Adrenal gland (tissue), 12 donors: ENCODE data around the gene MBLAC2. TPM values are rescaled to one million over a fixed set of nuclear protein-coding genes. Genes with fewer than 3 reads are reported as not detected.

Experiments used
- DNase-seq, 7 donors: peaks; one replicate each; pipeline ENCODE4 v3.0.0-alpha.2; 2019 to 2020
- H3K27ac ChIP-seq, 5 donors: fragments of 200-600 bp; sonication (generic) in 4 of 5; 1 replicate in 3 of 5; 2 replicates in 2 of 5; pipeline versions ENCODE4 v1.5.1 to v1.8.0; 2016 to 2020; ENCODE audit warnings: mild to moderate bottlenecking in 1 of 5
- H3K27me3 ChIP-seq: fragments of 200-600 bp; 2 replicates; pipeline ENCODE4 v1.8.0; 2021
- H3K36me3 ChIP-seq, 2 donors: fragments of 200-600 bp; replicated peaks in 1 of 2; 1 replicate in 1 of 2; 2 replicates in 1 of 2; pipeline versions ENCODE4 v1.5.1 to v1.8.0; 2018 to 2022
- H3K4me1 ChIP-seq, 2 donors: fragments of 200-600 bp; replicated peaks in 1 of 2; 1 replicate in 1 of 2; 2 replicates in 1 of 2; pipeline versions ENCODE4 v1.5.1 to v1.8.0; 2018 to 2021
- H3K4me3 ChIP-seq, 4 donors: fragments of 200-600 bp; sonication (generic) in 3 of 4; one replicate each; pipeline ENCODE4 v1.5.1; 2016 to 2018
- H3K9me3 ChIP-seq, 3 donors: fragments of 200-600 bp; sonication (generic) in 1 of 3; replicated peaks in 1 of 3; 1 replicate in 2 of 3; 2 replicates in 1 of 3; pipeline versions ENCODE4 v1.5.1 to v1.8.0; 2016 to 2021
- POLR2A ChIP-seq, 2 donors: fragments of 450-650 bp; IDR thresholded peaks; one replicate each; pipeline ENCODE4 v1.6.1; 2017; ENCODE audit warnings: antibody characterized with exemption in 2 of 2, mild to moderate bottlenecking in 2 of 2, moderate library complexity in 1 of 2
- WGBS, 4 donors: extraction: QIAGEN DNeasy Blood & Tissue Kit in 2 of 4; methylation state at CpG; one replicate each; pipeline versions ENCODE4 v1.1.5 to v1.1.7; 2013 to 2017; 5-methylcytosine and 5-hydroxymethylcytosine counted together
- intact Hi-C, 2 donors: fragments of 100-400 bp; cut with DNase I; formaldehyde crosslinking; loops; one replicate each; pipeline versions ENCODE4 v1.14.1 to v1.15.0; 2022 to 2023
- polyA plus RNA-seq, 3 donors: library from polyadenylated mRNA; stranded (reverse); fragments of 200-250 nt in 2 of 3; fragments of 350-450 nt in 1 of 3; fragmentation: Illumina TruSeq in 1 of 3; extraction: RNeasy Lipid Tissue Mini Kit (QIAGEN cat#74804) in 1 of 3; gene quantifications; one replicate each; pipeline ENCODE4 v1.2.3, GENCODE V29; 2013 to 2014
- total RNA-seq, 9 donors: library from RNA; depleted of rRNA in 4 of 9; stranded (reverse); fragments of >200 nt in 4 of 9; fragments of 120-200 nt in 1 of 9; fragmentation: NEBNext Ultra II Directional in 1 of 9; extraction: Animal tissue kit (Norgen Biotek cat#: 25700) in 1 of 9; gene quantifications; one replicate each; pipeline versions ENCODE4 v1.1.0 to v1.2.4, GENCODE V29; 2013 to 2023
- TF ChIP-seq, protein P1 (sequence below), 6 experiments: fragments of 450-650 bp in 4 of 6; fragments of 200-600 bp in 2 of 6; sonication (generic) in 1 of 6; IDR thresholded peaks; 1 replicate in 5 of 6; 2 replicates in 1 of 6; pipeline versions ENCODE4 v1.5.1 to v1.8.0; 2016 to 2021; ENCODE audit warnings: antibody characterized with exemption in 6 of 6, mild to moderate bottlenecking in 2 of 6, moderate library complexity in 1 of 6
- donor health status: healthy with polysubstance abuse.
- donor health status: Bipolar disorder and iron deficiency.
- donor health status: DM: yes; HTN: yes; CAD: no.
- donor health status: DM: no; HTN: no; CAD: no.
- donor health status: DM: no; HTN: no; CAD: no.
- donor health status: DM: yes; HTN: yes; CAD: no.

The MBLAC2 gene
- total and polyA plus RNA-seq, 12 donors: 1.3 to 8.8 (median 4.8) TPM

DNA sequence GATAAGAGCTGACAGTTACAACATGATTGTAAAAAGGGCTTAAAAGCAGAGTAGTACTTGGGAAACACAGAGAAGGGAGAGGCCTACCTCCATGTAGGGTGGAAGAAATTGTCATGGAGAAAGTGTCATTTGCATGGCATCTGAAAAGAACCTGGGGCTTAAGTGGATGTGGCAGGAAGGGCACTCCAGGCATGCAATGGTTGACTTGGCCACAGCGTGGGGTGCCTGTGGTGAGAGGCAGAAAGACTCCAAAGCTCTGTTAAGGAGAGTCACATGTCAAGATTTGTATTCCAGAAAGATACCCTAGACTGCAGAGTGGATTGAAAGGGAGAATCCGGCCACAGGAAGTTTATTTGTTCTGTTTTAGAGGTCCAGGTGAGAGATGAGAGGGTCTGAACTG, 2.5 kb upstream of the MBLAC2 start:
- H3K27ac ChIP-seq: peak overlapping the region in 2 of 5 donors; percentile 13 to 41
- DNase-seq: no peak
- no peaks in the 10 kb centered on the region for H3K27me3 ChIP-seq
- no peaks in the 10 kb centered on the region for H3K36me3 ChIP-seq
- 68 to 82% (median 75%) methylated on average over 2 of the region's 2 CpGs for WGBS, 4 donors
- intact Hi-C loops: no loop called here
- no peaks in the 10 kb centered on the region for H3K9me3 ChIP-seq
- no peak overlapping the region for H3K4me3 ChIP-seq
- no peak for TF ChIP-seq POLR2A (IDR thresholded peaks at IDR 0.05)
- TF ChIP-seq, protein P1, sequence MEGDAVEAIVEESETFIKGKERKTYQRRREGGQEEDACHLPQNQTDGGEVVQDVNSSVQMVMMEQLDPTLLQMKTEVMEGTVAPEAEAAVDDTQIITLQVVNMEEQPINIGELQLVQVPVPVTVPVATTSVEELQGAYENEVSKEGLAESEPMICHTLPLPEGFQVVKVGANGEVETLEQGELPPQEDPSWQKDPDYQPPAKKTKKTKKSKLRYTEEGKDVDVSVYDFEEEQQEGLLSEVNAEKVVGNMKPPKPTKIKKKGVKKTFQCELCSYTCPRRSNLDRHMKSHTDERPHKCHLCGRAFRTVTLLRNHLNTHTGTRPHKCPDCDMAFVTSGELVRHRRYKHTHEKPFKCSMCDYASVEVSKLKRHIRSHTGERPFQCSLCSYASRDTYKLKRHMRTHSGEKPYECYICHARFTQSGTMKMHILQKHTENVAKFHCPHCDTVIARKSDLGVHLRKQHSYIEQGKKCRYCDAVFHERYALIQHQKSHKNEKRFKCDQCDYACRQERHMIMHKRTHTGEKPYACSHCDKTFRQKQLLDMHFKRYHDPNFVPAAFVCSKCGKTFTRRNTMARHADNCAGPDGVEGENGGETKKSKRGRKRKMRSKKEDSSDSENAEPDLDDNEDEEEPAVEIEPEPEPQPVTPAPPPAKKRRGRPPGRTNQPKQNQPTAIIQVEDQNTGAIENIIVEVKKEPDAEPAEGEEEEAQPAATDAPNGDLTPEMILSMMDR (IDR thresholded peaks at IDR 0.05): no peak
- H3K4me1 ChIP-seq: peaks cover 6 to 23% of the 10 kb centered on the region in 2 donors

DNA sequence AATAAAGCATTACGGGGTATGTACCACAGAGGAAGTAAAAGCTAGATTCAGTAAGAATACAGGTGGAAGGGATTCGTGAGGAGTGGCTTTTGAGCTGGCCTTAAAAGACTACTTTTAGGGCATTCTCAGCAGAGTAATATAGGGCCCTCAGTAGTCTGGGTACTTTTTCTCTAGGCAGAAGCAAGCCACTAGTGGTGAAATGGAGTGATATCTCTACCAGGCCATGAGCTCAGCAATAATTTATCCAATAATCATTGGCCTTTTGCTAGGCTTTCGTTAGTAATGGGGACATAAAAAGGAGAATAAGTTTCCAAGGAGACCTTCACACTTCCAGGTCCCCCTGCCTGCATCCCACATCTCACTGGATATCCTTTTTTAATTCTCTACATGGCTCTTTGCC, 1.8 kb upstream of the MBLAC2 start:
- Histone ChIP-seq H3K36me3 (no peaks in the 10 kb centered on the region), H3K4me1 (peaks cover 6 to 23% of the 10 kb centered on the region in 2 donors), H3K27ac (no peak overlapping the region), H3K27me3 (no peaks in the 10 kb centered on the region), H3K9me3 (no peaks in the 10 kb centered on the region), H3K4me3 (no peak overlapping the region)
- WGBS, 4 donors: 76 to 83% (median 82%) methylated on average over 3 of the region's 3 CpGs
- intact Hi-C loops: no loop called here
- no peak for DNase-seq
- no peak for TF ChIP-seq POLR2A (IDR thresholded peaks at IDR 0.05)
- TF ChIP-seq, protein P1 (IDR thresholded peaks at IDR 0.05): no peak

DNA sequence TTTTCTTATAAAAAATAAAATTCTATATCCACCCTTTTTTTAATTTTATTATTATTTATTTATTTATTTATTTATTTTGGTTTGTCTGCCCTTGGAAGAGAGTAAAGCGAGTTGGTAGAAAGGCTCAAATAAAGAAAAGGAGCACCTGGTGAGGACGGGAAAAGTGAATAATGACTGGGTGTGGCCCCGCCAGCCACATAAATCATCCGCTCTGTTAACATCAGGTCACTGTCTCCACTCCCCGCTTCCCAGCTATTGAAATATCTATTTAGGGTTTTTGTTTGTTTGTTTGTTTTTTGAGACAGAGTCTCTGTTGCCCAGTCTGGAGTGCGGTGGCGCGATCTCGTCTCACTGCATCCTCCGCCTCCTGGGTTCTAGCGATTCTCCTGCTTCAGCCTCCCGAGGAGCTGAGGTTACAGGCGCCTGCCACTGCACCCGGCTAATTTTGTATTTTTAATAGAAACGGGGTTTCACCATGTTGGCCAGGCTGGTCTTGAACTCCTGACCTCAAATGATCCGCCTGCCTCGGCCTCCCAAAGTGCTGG, 937 bp upstream of the MBLAC2 start:
- H3K4me1 ChIP-seq: peaks cover 6 to 23% of the 10 kb centered on the region in 2 donors
- H3K4me3 ChIP-seq: peak overlapping the region in 1 of 4 donors; percentile 8
- H3K27me3 ChIP-seq: no peaks in the 10 kb centered on the region
- 57 to 64% (median 60%) methylated on average over 16 to 17 of the region's 17 CpGs for WGBS, 4 donors
- no peaks in the 10 kb centered on the region for H3K36me3 ChIP-seq
- DNase-seq: no peak
- no peak overlapping the region for H3K27ac ChIP-seq
- intact Hi-C loops: no loop called here
- TF ChIP-seq, protein P1 (IDR thresholded peaks at IDR 0.05): no peak
- TF ChIP-seq POLR2A (IDR thresholded peaks at IDR 0.05): no peak
- no peaks in the 10 kb centered on the region for H3K9me3 ChIP-seq

DNA sequence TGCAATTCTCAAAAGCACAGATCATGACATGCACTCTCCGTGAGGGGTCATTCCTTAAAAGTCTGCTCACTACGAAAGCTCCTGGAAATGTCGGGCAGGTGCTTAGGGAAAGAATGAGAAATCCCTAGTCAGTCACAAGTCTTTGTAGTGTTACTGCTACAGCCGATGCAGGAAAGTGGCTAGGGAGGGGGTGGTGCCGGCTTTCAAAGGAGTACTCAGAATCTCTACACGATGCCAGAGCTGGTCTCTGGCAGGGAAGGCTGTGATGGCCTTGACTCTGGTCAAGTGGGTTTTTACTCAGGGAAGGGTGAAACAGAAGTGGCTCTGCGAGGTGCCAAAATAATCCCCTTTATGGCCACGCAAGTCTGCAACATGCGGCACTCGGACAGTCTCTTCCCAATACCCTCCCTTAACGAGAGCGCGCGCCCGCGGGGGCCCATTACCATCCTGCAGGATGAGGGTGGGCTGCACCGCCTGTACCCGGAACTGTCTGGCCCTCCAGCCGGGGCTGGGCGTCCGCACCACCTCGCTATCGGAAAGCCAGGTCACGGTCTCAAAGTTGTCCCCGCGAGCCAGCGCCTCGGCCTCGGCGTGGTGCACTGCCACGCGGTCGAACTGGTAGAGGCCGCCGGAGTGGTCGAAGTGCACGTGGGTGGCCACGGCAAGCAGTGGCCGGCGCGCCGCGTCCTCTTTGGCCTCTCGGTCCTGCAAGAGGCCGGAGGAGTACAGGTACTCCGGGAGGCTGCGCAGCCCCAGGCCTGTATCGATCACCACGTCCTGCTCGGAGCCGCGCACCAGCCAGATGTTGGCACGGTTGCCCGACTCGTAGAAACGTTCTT, 956 bp downstream of the MBLAC2 start:
- peak in 6 of 7 donors; percentile 19 to 62 (median 51) for DNase-seq
- H3K27me3 ChIP-seq: no peaks in the 10 kb centered on the region
- TF ChIP-seq POLR2A (IDR thresholded peaks at IDR 0.05): no peak
- TF ChIP-seq, protein P1 (IDR thresholded peaks at IDR 0.05): no peak
- peaks cover 6 to 23% of the 10 kb centered on the region in 2 donors for H3K4me1 ChIP-seq
- H3K4me3 ChIP-seq: peak overlapping the region; percentile 62 to 73 (median 70)
- intact Hi-C loops: no loop called here
- no peaks in the 10 kb centered on the region for H3K9me3 ChIP-seq
- WGBS, 4 donors: 1 to 3% (median 1%) methylated on average over 10 to 56 of the region's 56 CpGs
- no peaks in the 10 kb centered on the region for H3K36me3 ChIP-seq
- peak overlapping the region in 4 of 5 donors; percentile 57 to 90 (median 76) for H3K27ac ChIP-seq
